Measurements from ENCODE around the gene VCP. TPM values are rescaled to one million over a fixed set of nuclear protein-coding genes. Genes with fewer than 3 reads are reported as not detected.

VCP gene
- total RNA-seq, result 100 to 1,000 TPM; 215 to 224 TPM

GRCh38 chr9:35072461-35073278 lies at the start of gene VCP:
VCP (minus strand) TSS chr9:35072625; CDS start chr9:35072353, 272 bp downstream.
- Mint-ChIP-seq H3K27ac (peak within 1 kb of the TSS; percentile 94), H3K27me3 (no peaks in the 10 kb centered on the region), H3K4me3 (peak within 1 kb of the TSS; percentile 94), H3K4me1 (ENCODE audit: low read depth) (peaks cover 54% of the 10 kb centered on the region), H3K36me3 (ENCODE audit: low read depth) (peaks cover 73% of the 10 kb centered on the region), H3K9me3 (no peaks in the 10 kb centered on the region)
- DNase-seq, result peak; percentile 98
- ChIA-PET POLR2A (interaction anchor here (0.5 to 3.8 kb wide), 13 partner anchors 8 to 84 kb away, joined by 3 to 34 read pairs (median 7); partner anchors contain the start of genes ATOSB, FANCG, PIGO and STOML2), CTCF (interaction anchor here (1.1 to 2.6 kb wide), 7 partner anchors 9 to 461 kb away, joined by 3 to 14 read pairs (median 7); no protein-coding TSS in a partner anchor)
- no peak for TF ChIP-seq CTCF (IDR thresholded peaks at IDR 0.05)
- ATAC-seq, result peak; percentile 92
- intact Hi-C loops (cut with micrococcal nuclease), result loop anchor here (5.0 kb wide), 1 partner anchor 80 kb away; no protein-coding TSS in a partner anchor

GRCh38 chr9:35116898-35117551 lies 44.6 kb upstream of the VCP start:
- intact Hi-C loops (cut with micrococcal nuclease), result loop anchor here (5.0 to 10.0 kb wide), 3 partner anchors 140 to 438 kb away; no protein-coding TSS in a partner anchor
- TF ChIP-seq CTCF (IDR thresholded peaks at IDR 0.05), result peak; percentile 83
- Mint-ChIP-seq H3K27ac (peak overlapping the region; percentile 86), H3K4me3 (peak overlapping the region; percentile 75), H3K9me3 (no peaks in the 10 kb centered on the region), H3K36me3 (ENCODE audit: low read depth) (no peaks in the 10 kb centered on the region), H3K27me3 (no peaks in the 10 kb centered on the region), H3K4me1 (ENCODE audit: low read depth) (peaks cover 35% of the 10 kb centered on the region)
- DNase-seq, result peak; percentile 91
- peak; percentile 51 for ATAC-seq
- ChIA-PET CTCF (interaction anchor here (0.6 to 4.4 kb wide), 18 partner anchors 11 to 440 kb away, joined by 3 to 42 read pairs (median 3); partner anchors contain the start of gene PIGO), POLR2A (interaction anchor here (0.5 to 3.8 kb wide), 3 partner anchors 9 to 395 kb away, joined by 4 to 32 read pairs (median 4); partner anchors contain the start of gene STOML2)

- Mint-ChIP-seq H3K27me3 (no peaks in the 10 kb centered on the region), H3K4me1 (ENCODE audit: low read depth) (peaks cover 40% of the 10 kb centered on the region), H3K4me3 (peak overlapping the region; percentile 75), H3K27ac (peak overlapping the region; percentile 86), H3K9me3 (no peaks in the 10 kb centered on the region), H3K36me3 (ENCODE audit: low read depth) (no peaks in the 10 kb centered on the region)
- POLR2A ChIA-PET, result interaction anchor here (0.5 to 3.8 kb wide), 4 partner anchors 10 to 396 kb away, joined by 3 to 32 read pairs (median 4); partner anchors contain the start of gene STOML2
- intact Hi-C loops (cut with micrococcal nuclease), result loop anchor here (5.0 to 10.0 kb wide), 3 partner anchors 141 to 438 kb away; no protein-coding TSS in a partner anchor
- DNase-seq, result no peak
- no peak for TF ChIP-seq CTCF (IDR thresholded peaks at IDR 0.05)
- ATAC-seq, result no peak
- CTCF ChIA-PET, result interaction anchor here (0.7 to 4.4 kb wide), 18 partner anchors 12 to 440 kb away, joined by 3 to 42 read pairs (median 4); partner anchors contain the start of genes PIGO and UNC13B
Observed at GRCh38 chr9:35116539-35116897, 44.1 kb upstream of the VCP start.

GRCh38 chr9:35115680-35116538 lies 43.5 kb upstream of the VCP start, which contains the start of gene ATOSB:
ATOSB (minus strand) TSS chr9:35115862; CDS start chr9:35108274, 7,588 bp downstream.
- ATAC-seq (peak; percentile 60), DNase-seq (peak; percentile 98)
- CTCF ChIA-PET, result interaction anchor here (0.7 to 4.4 kb wide), 11 partner anchors 10 to 438 kb away, joined by 3 to 42 read pairs (median 4); partner anchors contain the start of genes PIGO and UNC13B
- POLR2A ChIA-PET, result interaction anchor here (0.7 to 3.8 kb wide), 5 partner anchors 13 to 615 kb away, joined by 3 to 32 read pairs (median 4); partner anchors contain the start of genes STOML2 and VCP
- no peaks in the 10 kb centered on the region for H3K9me3 Mint-ChIP-seq
- TF ChIP-seq CTCF (IDR thresholded peaks at IDR 0.05), result no peak
- H3K27me3 Mint-ChIP-seq, result no peaks in the 10 kb centered on the region
- intact Hi-C loops (cut with micrococcal nuclease), result loop anchor here (5.0 to 10.0 kb wide), 3 partner anchors 141 to 439 kb away; no protein-coding TSS in a partner anchor
- H3K4me1 Mint-ChIP-seq (ENCODE audit: low read depth), result peaks cover 43% of the 10 kb centered on the region
- H3K36me3 Mint-ChIP-seq (ENCODE audit: low read depth), result no peaks in the 10 kb centered on the region
- peak within 1 kb of the TSS; percentile 86 for H3K27ac Mint-ChIP-seq
- peak within 1 kb of the TSS; percentile 75 for H3K4me3 Mint-ChIP-seq

All from activated CD8-positive, alpha-beta T cell treated with anti-CD3 and anti-CD28 coated beads for 36 hours (primary cell).